ENCODE results near the gene TMEM129.
"Not testable (repeated sequence)": the region's sequence is repeated elsewhere in the genome, so short reads cannot be mapped to it uniquely, and the experiment has no call there.

TMEM129 gene

GRCh38 chr4:1705732-1706131 lies 15.4 kb downstream of the TMEM129 start:
- Histone ChIP-seq H2AFZ (ENCODE audit: low read depth, low read length) (no peak overlapping the region), H3K36me3 (ENCODE audit: insufficient read depth, low read length) (peaks cover 68% of the 10 kb centered on the region), H3K4me1 (ENCODE audit: insufficient read depth, low read length) (peaks cover 1% of the 10 kb centered on the region), H3K27me3 (ENCODE audit: insufficient read depth, low read length) (no peaks in the 10 kb centered on the region), H3K4me3 (ENCODE audit: low read length) (no peak overlapping the region), H3K9me3 (ENCODE audit: low read length) (peaks cover 1% of the 10 kb centered on the region)

- H3K36me3 ChIP-seq (ENCODE audit: insufficient read depth, low read length), result peaks cover 78% of the 10 kb centered on the region
- H3K9me3 ChIP-seq (ENCODE audit: low read length), result peaks cover 1% of the 10 kb centered on the region
- no peak overlapping the region for H3K4me3 ChIP-seq (ENCODE audit: low read length)
- no peaks in the 10 kb centered on the region for H3K27me3 ChIP-seq (ENCODE audit: insufficient read depth, low read length)
- no peak overlapping the region for H2AFZ ChIP-seq (ENCODE audit: low read depth, low read length)
- H3K4me1 ChIP-seq (ENCODE audit: insufficient read depth, low read length), result no peaks in the 10 kb centered on the region
These were observed 17.3 kb downstream of the TMEM129 start for GRCh38 chr4:1703867-1704266.

DNA sequence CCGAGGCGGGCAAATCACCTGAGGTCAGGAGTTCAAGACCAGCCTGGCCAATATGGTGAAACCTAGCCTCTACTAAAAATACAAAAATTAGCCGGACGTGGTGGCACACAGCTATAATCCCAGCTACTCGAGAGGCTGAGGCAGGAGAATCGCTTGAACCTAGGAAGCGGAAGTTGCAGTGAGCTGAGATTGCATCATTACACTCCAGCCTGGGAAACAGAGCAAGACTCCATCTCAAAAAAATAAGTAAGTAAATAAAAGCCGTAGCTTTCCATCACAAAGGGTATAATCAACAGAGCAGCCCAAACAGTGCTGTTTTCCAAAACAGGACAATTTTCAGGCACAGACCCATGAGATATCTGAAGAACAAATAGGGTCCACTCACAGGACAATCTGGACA lies 19.5 kb downstream of the TMEM129 start:
- not testable (repeated sequence) for H3K4me3 ChIP-seq (ENCODE audit: low read length); H3K4me1 ChIP-seq (ENCODE audit: insufficient read depth, low read length); H2AFZ ChIP-seq (ENCODE audit: low read depth, low read length); H3K27me3 ChIP-seq (ENCODE audit: insufficient read depth, low read length); H3K9me3 ChIP-seq (ENCODE audit: low read length)
- peaks cover 85% of the 10 kb centered on the region for H3K36me3 ChIP-seq (ENCODE audit: insufficient read depth, low read length)

DNA sequence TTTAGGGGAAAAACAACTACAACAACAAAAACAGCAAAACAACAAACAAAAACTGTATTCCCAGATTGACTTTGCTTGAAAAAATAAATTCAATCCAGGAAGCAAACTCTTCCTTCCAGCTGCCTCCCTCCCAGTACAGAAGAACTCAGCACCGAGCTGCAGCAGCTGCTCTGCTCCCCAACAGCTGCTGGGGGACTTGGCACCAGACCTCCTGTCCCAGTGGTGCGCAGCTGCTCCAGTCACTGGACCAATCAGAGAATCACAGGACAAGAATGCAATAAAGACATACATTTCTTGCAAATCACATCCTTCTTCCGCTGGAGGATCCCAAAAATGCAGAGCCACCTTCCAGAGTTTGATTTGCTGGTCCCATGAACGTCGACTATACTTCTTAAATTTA lies 25.2 kb downstream of the TMEM129 start:
- H2AFZ ChIP-seq (ENCODE audit: low read depth, low read length), result no peak overlapping the region
- no peaks in the 10 kb centered on the region for H3K9me3 ChIP-seq (ENCODE audit: low read length)
- no peaks in the 10 kb centered on the region for H3K4me1 ChIP-seq (ENCODE audit: insufficient read depth, low read length)
- no peaks in the 10 kb centered on the region for H3K27me3 ChIP-seq (ENCODE audit: insufficient read depth, low read length)
- no peak overlapping the region for H3K4me3 ChIP-seq (ENCODE audit: low read length)
- peaks cover 84% of the 10 kb centered on the region for H3K36me3 ChIP-seq (ENCODE audit: insufficient read depth, low read length)

GRCh38 chr4:1693131-1693896 lies 27.8 kb downstream of the TMEM129 start:
- no peak overlapping the region for H3K4me3 ChIP-seq (ENCODE audit: low read length)
- no peak overlapping the region for H2AFZ ChIP-seq (ENCODE audit: low read depth, low read length)
- peaks cover 64% of the 10 kb centered on the region for H3K36me3 ChIP-seq (ENCODE audit: insufficient read depth, low read length)
- no peaks in the 10 kb centered on the region for H3K9me3 ChIP-seq (ENCODE audit: low read length)
- no peaks in the 10 kb centered on the region for H3K4me1 ChIP-seq (ENCODE audit: insufficient read depth, low read length)
- no peaks in the 10 kb centered on the region for H3K27me3 ChIP-seq (ENCODE audit: insufficient read depth, low read length)

- Histone ChIP-seq H2AFZ (ENCODE audit: low read depth, low read length) (no peak overlapping the region), H3K4me1 (ENCODE audit: insufficient read depth, low read length) (no peaks in the 10 kb centered on the region), H3K36me3 (ENCODE audit: insufficient read depth, low read length) (peaks cover 55% of the 10 kb centered on the region), H3K9me3 (ENCODE audit: low read length) (no peaks in the 10 kb centered on the region), H3K27me3 (ENCODE audit: insufficient read depth, low read length) (no peaks in the 10 kb centered on the region), H3K4me3 (ENCODE audit: low read length) (no peak overlapping the region)
These were observed 29.3 kb downstream of the TMEM129 start for GRCh38 chr4:1691737-1692373.

DNA sequence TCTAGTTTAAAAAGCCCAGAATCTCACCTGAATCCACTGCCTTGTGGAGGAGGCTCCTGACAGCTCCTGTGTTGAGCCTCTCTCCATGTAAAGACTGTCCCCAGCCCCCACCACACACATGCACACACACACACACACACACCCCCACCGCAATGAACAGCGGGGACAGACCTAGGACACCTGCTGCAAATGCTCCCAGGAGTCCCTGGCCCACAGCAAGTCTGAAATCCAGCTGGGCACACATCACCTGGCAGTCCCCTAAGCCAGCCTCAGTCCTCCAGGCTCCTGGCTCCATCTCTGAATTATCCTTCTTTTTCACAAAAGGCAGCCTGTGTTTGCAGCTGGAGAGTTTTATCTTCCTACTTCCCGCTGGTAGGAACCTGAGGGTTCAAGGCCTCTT lies 30.4 kb downstream of the TMEM129 start:
- H3K4me3 ChIP-seq (ENCODE audit: low read length), result no peak overlapping the region
- peaks cover 49% of the 10 kb centered on the region for H3K36me3 ChIP-seq (ENCODE audit: insufficient read depth, low read length)
- no peak overlapping the region for H2AFZ ChIP-seq (ENCODE audit: low read depth, low read length)
- no peaks in the 10 kb centered on the region for H3K27me3 ChIP-seq (ENCODE audit: insufficient read depth, low read length)
- no peaks in the 10 kb centered on the region for H3K9me3 ChIP-seq (ENCODE audit: low read length)
- H3K4me1 ChIP-seq (ENCODE audit: insufficient read depth, low read length), result no peaks in the 10 kb centered on the region

DNA sequence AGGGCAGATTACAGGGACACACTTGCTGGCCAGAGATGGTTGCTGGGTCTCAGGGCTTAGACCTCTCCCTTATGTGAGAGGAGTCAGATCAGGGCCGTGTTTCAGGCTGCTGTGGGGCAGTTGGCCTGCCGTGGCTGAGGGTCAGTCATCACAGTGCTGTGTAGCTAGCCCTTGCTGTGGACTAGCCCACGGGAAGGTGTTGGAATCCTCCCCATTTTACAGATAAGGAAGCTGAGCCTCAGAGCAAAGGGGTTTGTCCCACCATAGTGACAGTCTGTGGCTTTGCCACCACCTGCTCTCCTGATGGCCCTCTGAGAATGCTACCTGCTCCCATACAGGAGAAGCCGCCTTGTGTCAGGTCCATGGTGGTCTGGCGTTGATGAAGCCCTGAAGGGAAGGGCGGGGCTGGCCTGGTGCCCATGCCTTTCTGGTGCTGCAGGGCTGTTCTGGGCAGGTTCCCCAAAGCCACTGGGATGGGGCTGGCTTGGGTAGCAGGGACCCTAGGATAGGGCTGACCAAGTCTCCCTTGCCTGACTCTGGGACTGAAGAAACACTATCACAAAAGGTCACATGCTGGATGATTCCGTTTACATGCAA lies 34.6 kb downstream of the TMEM129 start:
- no peak overlapping the region for H2AFZ ChIP-seq (ENCODE audit: low read depth, low read length)
- H3K9me3 ChIP-seq (ENCODE audit: low read length), result peaks cover 5% of the 10 kb centered on the region
- no peak overlapping the region for H3K4me3 ChIP-seq (ENCODE audit: low read length)
- peaks cover 16% of the 10 kb centered on the region for H3K27me3 ChIP-seq (ENCODE audit: insufficient read depth, low read length)
- peaks cover 11% of the 10 kb centered on the region for H3K36me3 ChIP-seq (ENCODE audit: insufficient read depth, low read length)
- H3K4me1 ChIP-seq (ENCODE audit: insufficient read depth, low read length), result no peaks in the 10 kb centered on the region

DNA sequence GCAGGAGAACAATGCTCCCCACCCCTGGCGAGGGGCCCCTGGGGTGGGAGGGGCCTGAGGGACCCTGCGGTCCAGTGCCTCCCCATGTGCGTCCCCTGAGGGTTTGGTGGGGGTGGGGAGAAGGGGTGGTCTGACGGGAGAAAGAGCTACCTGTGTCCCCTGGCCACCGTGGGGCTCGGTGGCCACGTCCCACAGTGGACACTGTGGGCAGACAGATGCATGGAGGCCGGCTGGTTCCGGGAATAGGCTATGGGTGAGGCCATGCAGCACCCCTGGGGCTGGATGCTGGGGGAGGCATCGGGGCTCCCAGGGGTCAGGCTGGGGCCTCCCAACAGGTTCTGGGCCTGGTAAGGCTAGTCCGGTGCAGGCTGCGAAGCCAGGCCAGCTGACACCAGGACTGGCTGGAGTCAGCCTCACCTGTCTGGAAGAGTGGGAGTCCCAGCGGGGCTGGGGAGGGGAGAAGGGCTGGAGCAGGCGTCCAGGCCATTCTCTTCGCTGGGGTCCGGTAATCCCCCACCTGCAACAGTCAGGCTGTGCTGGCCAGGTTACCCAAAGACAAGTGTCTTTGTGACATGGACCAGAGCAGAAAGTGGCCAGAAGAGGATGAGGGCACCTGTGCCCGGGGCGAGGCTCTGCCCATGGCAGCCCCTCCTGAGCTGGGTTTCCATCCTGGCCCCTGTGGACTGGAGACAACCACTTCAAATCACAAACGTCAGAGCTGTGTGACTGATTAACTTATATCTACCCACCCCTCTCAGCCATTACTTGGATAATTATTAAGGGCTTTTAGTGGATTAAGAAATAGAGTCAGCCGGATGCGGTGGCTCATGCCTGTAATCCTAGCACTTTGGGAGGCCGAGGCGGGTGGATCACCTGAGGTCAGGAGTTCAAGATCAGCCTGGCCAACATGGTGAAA lies 35.6 kb downstream of the TMEM129 start:
- Histone ChIP-seq H3K9me3 (ENCODE audit: low read length) (peaks cover 5% of the 10 kb centered on the region), H3K4me3 (ENCODE audit: low read length) (no peak overlapping the region)

DNA sequence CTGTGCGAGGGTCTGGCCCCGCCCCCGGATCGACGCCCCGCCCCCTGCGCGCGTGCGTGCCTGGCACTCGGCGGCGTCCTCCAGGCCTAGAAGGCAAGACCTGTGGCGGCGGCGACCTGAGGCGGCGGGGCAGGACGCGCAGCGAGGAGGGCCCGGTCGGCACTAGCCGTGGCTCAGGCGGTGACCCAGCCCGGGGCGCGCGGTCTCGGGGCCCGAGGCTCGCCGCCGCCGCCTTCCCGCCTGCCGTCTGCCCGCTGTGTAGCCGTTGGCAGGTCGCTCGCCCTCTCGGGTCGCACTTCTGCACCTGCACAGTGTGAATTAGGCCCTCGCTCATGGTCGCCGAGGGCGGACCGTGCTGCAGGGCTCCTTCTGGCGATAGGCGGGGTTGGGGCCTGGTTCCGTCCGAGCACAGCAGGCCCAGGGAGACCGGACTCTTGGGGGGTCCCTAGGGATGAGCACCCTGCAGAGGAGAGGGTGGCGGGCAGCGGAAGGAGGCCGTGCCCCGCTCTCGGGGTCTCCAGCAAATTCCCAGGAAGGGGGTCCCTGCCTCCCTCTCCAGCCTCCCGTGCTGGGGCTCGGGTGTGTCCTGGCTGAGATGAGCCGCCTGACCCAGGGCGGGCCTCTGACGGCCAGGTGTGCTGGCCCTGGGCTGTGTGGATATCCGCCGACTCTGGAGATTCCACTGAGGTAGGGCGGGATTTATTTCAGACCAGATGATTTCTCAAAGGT lies 36.5 kb downstream of the TMEM129 start:
- no peaks in the 10 kb centered on the region for H3K4me1 ChIP-seq (ENCODE audit: insufficient read depth, low read length)
- H3K9me3 ChIP-seq (ENCODE audit: low read length), result peaks cover 5% of the 10 kb centered on the region
- no peak overlapping the region for H3K4me3 ChIP-seq (ENCODE audit: low read length)

More for the DNA sequence above, 35.6 kb downstream of the TMEM129 start:
- H2AFZ ChIP-seq (ENCODE audit: low read depth, low read length), result no peak overlapping the region
- no peaks in the 10 kb centered on the region for H3K4me1 ChIP-seq (ENCODE audit: insufficient read depth, low read length)
- H3K27me3 ChIP-seq (ENCODE audit: insufficient read depth, low read length), result peaks cover 16% of the 10 kb centered on the region
- peaks cover under 1% of the 10 kb centered on the region for H3K36me3 ChIP-seq (ENCODE audit: insufficient read depth, low read length)

DNA sequence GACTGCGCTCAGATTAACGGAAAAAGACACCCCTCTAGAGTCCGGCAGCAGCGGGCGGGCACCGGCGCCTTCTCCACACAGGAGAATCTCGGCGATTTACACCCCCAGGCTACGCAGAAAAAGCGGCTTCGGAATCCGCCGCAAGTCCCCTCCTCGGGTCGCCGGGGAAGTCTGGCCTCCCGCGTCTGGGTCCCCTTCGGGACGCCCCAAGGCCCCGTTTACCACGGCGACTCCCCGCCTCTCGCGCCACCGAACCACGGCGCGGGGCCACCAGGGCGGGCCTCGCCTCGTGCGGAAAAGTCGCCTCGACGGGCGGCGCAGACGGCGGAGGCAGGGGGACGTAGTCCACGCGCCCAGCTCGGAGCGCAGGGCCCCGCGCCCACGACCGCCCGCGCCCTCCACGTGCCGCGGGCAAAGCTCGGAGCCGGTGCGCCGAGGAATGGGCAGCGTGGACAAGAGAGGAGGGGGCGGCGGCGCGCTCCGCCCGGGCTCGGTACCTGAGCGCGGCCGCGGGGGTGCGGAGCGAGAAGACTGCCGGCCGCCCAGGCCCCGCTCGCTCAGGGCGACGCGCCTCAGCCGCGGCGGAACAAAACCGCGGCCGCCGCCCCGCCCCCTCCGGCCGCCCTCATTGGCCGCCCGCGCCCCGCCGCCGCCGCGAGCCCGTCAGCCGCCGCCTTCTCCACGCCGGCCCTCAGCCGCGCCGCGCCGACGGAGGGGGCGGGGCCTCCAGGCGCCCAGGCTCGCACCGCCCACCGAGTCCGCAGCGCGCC lies 37.2 kb downstream of the TMEM129 start, which contains the start of gene FAM53A:
FAM53A (minus strand) TSS at position 578 of the 770 bp plus-strand sequence. CDS start 15,572 bp downstream, outside the sequence.
- peaks cover 16% of the 10 kb centered on the region for H3K27me3 ChIP-seq (ENCODE audit: insufficient read depth, low read length)
- no peaks in the 10 kb centered on the region for H3K36me3 ChIP-seq (ENCODE audit: insufficient read depth, low read length)
- peak within 1 kb of the TSS; percentile 40 for H3K4me3 ChIP-seq (ENCODE audit: low read length)
- H2AFZ ChIP-seq (ENCODE audit: low read depth, low read length), result peak within 1 kb of the TSS; percentile 91
- peaks cover 5% of the 10 kb centered on the region for H3K9me3 ChIP-seq (ENCODE audit: low read length)
- no peaks in the 10 kb centered on the region for H3K4me1 ChIP-seq (ENCODE audit: insufficient read depth, low read length)

More for the DNA sequence above, 36.5 kb downstream of the TMEM129 start:
- Histone ChIP-seq H3K27me3 (ENCODE audit: insufficient read depth, low read length) (peaks cover 16% of the 10 kb centered on the region), H2AFZ (ENCODE audit: low read depth, low read length) (no peak overlapping the region), H3K36me3 (ENCODE audit: insufficient read depth, low read length) (no peaks in the 10 kb centered on the region)

All from neuron (in vitro differentiated cells).